HG03045 (cell line): ENCODE data around the gene FCER2.
"Not testable (repeated sequence)": the region's sequence is repeated elsewhere in the genome, so short reads cannot be mapped to it uniquely, and the experiment has no call there.

Source experiments
- ATAC-seq: cut with Tn5 transposase; IDR thresholded peaks from one replicate; pipeline ENCODE4 v1.9.1; 2021; ENCODE audit warnings: mild to moderate bottlenecking, moderate library complexity; ENCODE audit not compliant: unreplicated experiment

The FCER2 gene

GRCh38 chr19:7654401-7654800 is 47.5 kb downstream of the FCER2 start:
- ATAC-seq = no peak

GRCh38 chr19:7652061-7652641 is 49.8 kb downstream of the FCER2 start:
- ATAC-seq = no peak

GRCh38 chr19:7650148-7650547 is 51.8 kb downstream of the FCER2 start:
- no peak for ATAC-seq

- no peak for ATAC-seq
Measured at GRCh38 chr19:7648265-7649014, 53.5 kb downstream of the FCER2 start.

GRCh38 chr19:7647156-7647555 is 54.8 kb downstream of the FCER2 start:
- no peak for ATAC-seq

- no peak for ATAC-seq
Measured at GRCh38 chr19:7646426-7646700, 55.6 kb downstream of the FCER2 start.

GRCh38 chr19:7645656-7646425 is 56.1 kb downstream of the FCER2 start:
- ATAC-seq = no peak

- no peak for ATAC-seq
Measured at GRCh38 chr19:7645163-7645562, 56.8 kb downstream of the FCER2 start.

GRCh38 chr19:7644550-7644877 is 57.4 kb downstream of the FCER2 start:
- no peak for ATAC-seq

GRCh38 chr19:7643629-7644549 is 58.0 kb downstream of the FCER2 start:
- not testable (repeated sequence) for ATAC-seq

- ATAC-seq = no peak
Measured at GRCh38 chr19:7643031-7643415, 58.9 kb downstream of the FCER2 start.

GRCh38 chr19:7642295-7643030 is 59.5 kb downstream of the FCER2 start:
- ATAC-seq = no peak

- ATAC-seq = no peak
Measured at GRCh38 chr19:7641290-7642276, 60.3 kb downstream of the FCER2 start.

GRCh38 chr19:7640803-7641202 is 61.1 kb downstream of the FCER2 start:
- no peak for ATAC-seq

GRCh38 chr19:7639863-7640348 is 62.0 kb downstream of the FCER2 start:
- no peak for ATAC-seq

GRCh38 chr19:7638802-7639465 is 63.0 kb downstream of the FCER2 start:
- ATAC-seq = no peak
